Suppressor macrophage treated with lipopolysaccharide for 1 hour (primary cell): ENCODE results near the gene CCL14.
A peak's percentile ranks its signal among the peaks of the same experiment; 100 is the strongest.

ENCODE experiments used
- DNase-seq, 3 donors: peaks; one replicate each; pipeline ENCODE4 v3.0.0-alpha.2; 2020 to 2022

CCL14 gene

GRCh38 chr17:35988164-35988563, 1.6 kb upstream of the CCL14 start:
- DNase-seq = no peak

- no peak for DNase-seq
These were observed 2.4 kb downstream of the CCL14 start for GRCh38 chr17:35984140-35984539.

- no peak for DNase-seq
These were observed 3.9 kb downstream of the CCL14 start for GRCh38 chr17:35982409-35983191.

GRCh38 chr17:35981908-35982330, 4.6 kb downstream of the CCL14 start:
- DNase-seq = peak in 1 of 3 donors; percentile 35

GRCh38 chr17:35981246-35981645, 5.3 kb downstream of the CCL14 start, which contains the start of gene CCL16:
Gene CCL16, minus strand, starts transcription at chr17:35981497. Its CDS starts 77 bp downstream, at chr17:35981420.
- no peak for DNase-seq

- no peak for DNase-seq
These were observed 8.2 kb downstream of the CCL14 start for GRCh38 chr17:35978346-35978745.

GRCh38 chr17:35977509-35977908, 9.0 kb downstream of the CCL14 start:
- DNase-seq = no peak

GRCh38 chr17:35973333-35974260, 12.9 kb downstream of the CCL14 start:
- peak; percentile 25 to 35 (median 30) for DNase-seq

- DNase-seq = no peak
These were observed 13.6 kb downstream of the CCL14 start for GRCh38 chr17:35972945-35973332.

- DNase-seq = no peak
These were observed 14.0 kb downstream of the CCL14 start for GRCh38 chr17:35972535-35972934.

- no peak for DNase-seq
These were observed 14.5 kb downstream of the CCL14 start for GRCh38 chr17:35972066-35972465.

GRCh38 chr17:35969558-35970380, 16.8 kb downstream of the CCL14 start:
- peak; percentile 89 to 93 (median 90) for DNase-seq

GRCh38 chr17:35968520-35969054, 17.9 kb downstream of the CCL14 start:
- DNase-seq = no peak

GRCh38 chr17:35965272-35965671, 21.3 kb downstream of the CCL14 start:
- no peak for DNase-seq

GRCh38 chr17:35963663-35964062, 22.9 kb downstream of the CCL14 start:
- no peak for DNase-seq

GRCh38 chr17:35953720-35954119, 32.8 kb downstream of the CCL14 start:
- no peak for DNase-seq

- no peak for DNase-seq
These were observed 37.1 kb downstream of the CCL14 start for GRCh38 chr17:35949401-35949800.

GRCh38 chr17:35948092-35948491, 38.4 kb downstream of the CCL14 start:
- DNase-seq = no peak

GRCh38 chr17:35947156-35947585, 39.4 kb downstream of the CCL14 start:
- peak; percentile 74 to 85 (median 77) for DNase-seq

GRCh38 chr17:35944151-35944550, 42.4 kb downstream of the CCL14 start:
- no peak for DNase-seq

GRCh38 chr17:35943537-35943936, 43.0 kb downstream of the CCL14 start, which contains the start of gene LYZL6:
Gene LYZL6, minus strand, starts transcription at chr17:35943713. Its CDS starts 4,357 bp downstream, at chr17:35939356.
- DNase-seq = no peak

- no peak for DNase-seq
These were observed 43.8 kb downstream of the CCL14 start for GRCh38 chr17:35942588-35943186.
